ENCODE measurements around the gene TSPEAR.

Gene TSPEAR

GRCh38 chr21:44709426-44710293 lies 1.7 kb downstream of the TSPEAR start:
- peaks cover 60 to 66% of the 10 kb centered on the region in 2 donors for H3K27me3 ChIP-seq (ENCODE audit: control insufficient read depth in 1 of 2, insufficient read depth in 2 of 2, low read length in 2 of 2)

DNA sequence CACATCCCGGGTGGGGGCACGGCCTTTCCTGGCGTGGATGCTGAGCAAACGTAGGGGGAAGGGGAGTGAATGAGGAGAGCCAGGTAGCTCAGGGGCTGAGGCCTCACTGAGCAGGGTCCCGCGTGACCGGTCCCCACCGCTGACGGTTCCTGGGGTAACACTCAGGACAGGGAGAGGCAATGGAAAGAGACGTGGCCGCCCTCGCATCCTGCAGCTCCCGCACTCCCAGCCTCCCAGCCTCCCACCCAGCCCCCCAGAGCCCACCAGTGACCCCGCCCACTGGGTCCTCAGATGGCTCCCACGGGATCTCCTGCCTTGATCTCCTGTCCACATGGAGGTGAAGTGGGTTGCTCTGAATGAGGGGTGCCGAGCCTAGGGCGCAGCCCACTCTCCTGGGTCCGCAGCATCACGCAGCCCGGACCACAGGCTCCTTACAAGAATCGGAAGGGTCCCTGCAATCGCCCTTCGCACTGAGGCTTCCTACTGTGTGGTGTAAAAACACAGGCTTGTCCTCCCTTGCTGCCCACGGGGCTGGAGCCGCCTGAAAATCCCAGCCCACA lies 2.4 kb downstream of the TSPEAR start:
- Histone ChIP-seq H3K36me3 (ENCODE audit: control insufficient read depth in 2 of 2, insufficient read depth in 2 of 2, low read length in 2 of 2) (no peaks in the 10 kb centered on the region), H3K27me3 (ENCODE audit: control insufficient read depth in 1 of 2, insufficient read depth in 2 of 2, low read length in 2 of 2) (peaks cover 65 to 69% of the 10 kb centered on the region in 2 donors), H3K4me3 (ENCODE audit: low read length in 2 of 2) (no peak overlapping the region), H3K9me3 (ENCODE audit: control insufficient read depth in 2 of 2, low read length in 2 of 2) (no peaks in the 10 kb centered on the region), H3K27ac (ENCODE audit: low read length) (no peak overlapping the region), H3K4me1 (ENCODE audit: control insufficient read depth, insufficient read depth, low read length) (peaks cover 2% of the 10 kb centered on the region), H3K9ac (ENCODE audit: low read length in 2 of 2) (no peak overlapping the region)

More at GRCh38 chr21:44709426-44710293, 1.7 kb downstream of the TSPEAR start:
- peaks cover 2% of the 10 kb centered on the region for H3K4me1 ChIP-seq (ENCODE audit: control insufficient read depth, insufficient read depth, low read length)
- H3K27ac ChIP-seq (ENCODE audit: low read length) = no peak overlapping the region
- no peak overlapping the region for H3K4me3 ChIP-seq (ENCODE audit: low read length in 2 of 2)
- no peaks in the 10 kb centered on the region for H3K9me3 ChIP-seq (ENCODE audit: control insufficient read depth in 2 of 2, low read length in 2 of 2)
- H3K36me3 ChIP-seq (ENCODE audit: control insufficient read depth in 2 of 2, insufficient read depth in 2 of 2, low read length in 2 of 2) = no peaks in the 10 kb centered on the region
- no peak overlapping the region for H3K9ac ChIP-seq (ENCODE audit: low read length in 2 of 2)

GRCh38 chr21:44708213-44708865 lies 3.0 kb downstream of the TSPEAR start:
- H3K4me3 ChIP-seq (ENCODE audit: low read length in 2 of 2) = no peak overlapping the region
- no peak overlapping the region for H3K27ac ChIP-seq (ENCODE audit: low read length)
- no peaks in the 10 kb centered on the region for H3K9me3 ChIP-seq (ENCODE audit: control insufficient read depth in 2 of 2, low read length in 2 of 2)
- H3K36me3 ChIP-seq (ENCODE audit: control insufficient read depth in 2 of 2, insufficient read depth in 2 of 2, low read length in 2 of 2) = no peaks in the 10 kb centered on the region
- H3K4me1 ChIP-seq (ENCODE audit: control insufficient read depth, insufficient read depth, low read length) = peaks cover 2% of the 10 kb centered on the region
- H3K9ac ChIP-seq (ENCODE audit: low read length in 2 of 2) = no peak overlapping the region
- H3K27me3 ChIP-seq (ENCODE audit: control insufficient read depth in 1 of 2, insufficient read depth in 2 of 2, low read length in 2 of 2) = peaks cover 60 to 67% of the 10 kb centered on the region in 2 donors

GRCh38 chr21:44706706-44707581 lies 4.4 kb downstream of the TSPEAR start:
- no peak overlapping the region for H3K4me3 ChIP-seq (ENCODE audit: low read length in 2 of 2)
- H3K27me3 ChIP-seq (ENCODE audit: control insufficient read depth in 1 of 2, insufficient read depth in 2 of 2, low read length in 2 of 2) = peaks cover 59 to 62% of the 10 kb centered on the region in 2 donors
- no peak overlapping the region for H3K27ac ChIP-seq (ENCODE audit: low read length)
- H3K9me3 ChIP-seq (ENCODE audit: control insufficient read depth in 2 of 2, low read length in 2 of 2) = no peaks in the 10 kb centered on the region
- H3K4me1 ChIP-seq (ENCODE audit: control insufficient read depth, insufficient read depth, low read length) = peaks cover 2% of the 10 kb centered on the region
- H3K36me3 ChIP-seq (ENCODE audit: control insufficient read depth in 2 of 2, insufficient read depth in 2 of 2, low read length in 2 of 2) = no peaks in the 10 kb centered on the region
- H3K9ac ChIP-seq (ENCODE audit: low read length in 2 of 2) = no peak overlapping the region

GRCh38 chr21:44706026-44706705 lies 5.2 kb downstream of the TSPEAR start:
- Histone ChIP-seq H3K27me3 (ENCODE audit: control insufficient read depth in 1 of 2, insufficient read depth in 2 of 2, low read length in 2 of 2) (peaks cover 56 to 60% of the 10 kb centered on the region in 2 donors), H3K4me3 (ENCODE audit: low read length in 2 of 2) (no peak overlapping the region), H3K9ac (ENCODE audit: low read length in 2 of 2) (no peak overlapping the region)

GRCh38 chr21:44704636-44705001 lies 6.8 kb downstream of the TSPEAR start:
- Histone ChIP-seq H3K27me3 (ENCODE audit: control insufficient read depth in 1 of 2, insufficient read depth in 2 of 2, low read length in 2 of 2) (peaks cover 58 to 59% of the 10 kb centered on the region in 2 donors), H3K9ac (ENCODE audit: low read length in 2 of 2) (no peak overlapping the region), H3K27ac (ENCODE audit: low read length) (no peak overlapping the region), H3K4me3 (ENCODE audit: low read length in 2 of 2) (no peak overlapping the region), H3K4me1 (ENCODE audit: control insufficient read depth, insufficient read depth, low read length) (no peaks in the 10 kb centered on the region), H3K9me3 (ENCODE audit: control insufficient read depth in 2 of 2, low read length in 2 of 2) (no peaks in the 10 kb centered on the region), H3K36me3 (ENCODE audit: control insufficient read depth in 2 of 2, insufficient read depth in 2 of 2, low read length in 2 of 2) (no peaks in the 10 kb centered on the region)

More at GRCh38 chr21:44706026-44706705, 5.2 kb downstream of the TSPEAR start:
- H3K36me3 ChIP-seq (ENCODE audit: control insufficient read depth in 2 of 2, insufficient read depth in 2 of 2, low read length in 2 of 2) = no peaks in the 10 kb centered on the region
- H3K4me1 ChIP-seq (ENCODE audit: control insufficient read depth, insufficient read depth, low read length) = no peaks in the 10 kb centered on the region
- no peaks in the 10 kb centered on the region for H3K9me3 ChIP-seq (ENCODE audit: control insufficient read depth in 2 of 2, low read length in 2 of 2)
- no peak overlapping the region for H3K27ac ChIP-seq (ENCODE audit: low read length)

DNA sequence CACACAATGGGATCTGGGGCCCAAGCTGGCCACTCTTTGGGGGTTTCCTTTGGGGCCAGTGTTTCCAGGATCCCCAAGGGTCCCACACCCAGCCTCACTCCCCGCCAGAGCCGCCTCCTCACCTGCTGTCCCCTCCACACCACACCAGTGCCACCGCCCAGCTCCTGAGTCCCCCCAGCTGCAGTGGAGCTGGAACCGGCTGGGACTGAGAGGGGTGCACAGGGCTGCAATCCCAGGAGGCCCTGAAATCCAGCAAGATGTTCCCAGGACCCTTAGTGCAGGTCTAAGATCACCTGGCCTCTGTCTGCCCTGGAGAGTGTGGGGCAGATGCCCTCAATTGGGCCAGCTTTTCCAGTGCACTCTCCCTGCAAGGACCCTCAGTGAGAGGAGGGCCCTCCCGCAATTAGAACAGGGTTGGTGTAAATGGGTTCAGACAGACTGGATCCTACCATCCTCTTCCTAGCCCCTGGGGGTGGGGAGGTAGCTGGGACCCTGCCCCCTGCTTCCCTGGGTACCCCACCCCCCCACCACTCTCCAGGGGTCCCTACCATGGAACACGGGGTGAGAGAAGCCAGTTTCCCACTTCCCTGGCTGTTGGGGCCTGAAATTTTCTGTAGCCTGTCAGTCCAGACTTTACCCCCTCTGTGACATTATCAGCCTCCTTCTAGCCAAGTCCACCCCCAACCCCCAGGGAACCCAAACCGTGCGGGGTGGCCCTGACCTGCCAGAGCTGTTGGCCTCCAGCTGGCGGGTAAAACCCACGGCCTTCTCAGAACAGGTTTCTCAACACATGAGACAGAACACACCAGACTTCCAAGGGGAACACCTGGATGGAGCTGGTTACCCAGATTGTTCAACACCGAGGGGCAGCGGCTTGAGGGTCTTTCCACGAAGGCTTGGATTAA lies 7.4 kb downstream of the TSPEAR start:
- H3K27me3 ChIP-seq (ENCODE audit: control insufficient read depth in 1 of 2, insufficient read depth in 2 of 2, low read length in 2 of 2) = peaks cover 52 to 53% of the 10 kb centered on the region in 2 donors

GRCh38 chr21:44702973-44703730 lies 8.2 kb downstream of the TSPEAR start:
- H3K4me1 ChIP-seq (ENCODE audit: control insufficient read depth, insufficient read depth, low read length) = no peaks in the 10 kb centered on the region
- H3K27me3 ChIP-seq (ENCODE audit: control insufficient read depth in 1 of 2, insufficient read depth in 2 of 2, low read length in 2 of 2) = peaks cover 48% of the 10 kb centered on the region in 2 donors

More for the DNA sequence above, 7.4 kb downstream of the TSPEAR start:
- H3K4me1 ChIP-seq (ENCODE audit: control insufficient read depth, insufficient read depth, low read length) = no peaks in the 10 kb centered on the region
- H3K4me3 ChIP-seq (ENCODE audit: low read length in 2 of 2) = no peak overlapping the region
- H3K9me3 ChIP-seq (ENCODE audit: control insufficient read depth in 2 of 2, low read length in 2 of 2) = no peaks in the 10 kb centered on the region
- no peak overlapping the region for H3K27ac ChIP-seq (ENCODE audit: low read length)
- H3K36me3 ChIP-seq (ENCODE audit: control insufficient read depth in 2 of 2, insufficient read depth in 2 of 2, low read length in 2 of 2) = no peaks in the 10 kb centered on the region
- H3K9ac ChIP-seq (ENCODE audit: low read length in 2 of 2) = no peak overlapping the region

More at GRCh38 chr21:44702973-44703730, 8.2 kb downstream of the TSPEAR start:
- Histone ChIP-seq H3K36me3 (ENCODE audit: control insufficient read depth in 2 of 2, insufficient read depth in 2 of 2, low read length in 2 of 2) (no peaks in the 10 kb centered on the region), H3K9me3 (ENCODE audit: control insufficient read depth in 2 of 2, low read length in 2 of 2) (no peaks in the 10 kb centered on the region), H3K4me3 (ENCODE audit: low read length in 2 of 2) (no peak overlapping the region), H3K27ac (ENCODE audit: low read length) (no peak overlapping the region), H3K9ac (ENCODE audit: low read length in 2 of 2) (no peak overlapping the region)

All from stomach smooth muscle (tissue), 2 donors.